Lung (tissue), 12 donors: Measurements from ENCODE around the gene CLK1. TPM values are rescaled to one million over a fixed set of nuclear protein-coding genes. Genes with fewer than 3 reads are reported as not detected.
A peak's percentile ranks its signal among the peaks of the same experiment; 100 is the strongest.

Experiments
- ATAC-seq: fragments of 200-7000 bp; cut with Tn5 transposase; one replicate; pipeline ENCODE4 v1.9.1; 2020; ENCODE audit warnings: moderate number of reproducible peaks; ENCODE audit not compliant: insufficient read depth, low FRiP score
- DNase-seq, 3 donors: peaks; one replicate each; pipeline ENCODE4 v3.0.0-alpha.2; 2013 to 2017
- H3K27ac ChIP-seq, 2 donors: one replicate each; pipeline ENCODE4 v1.5.1; 2013; ENCODE audit warnings: mild to moderate bottlenecking in 2 of 2, moderate library complexity in 2 of 2, control low read depth in 1 of 2, inconsistent platforms in 1 of 2, low read depth in 1 of 2, low read length in 1 of 2
- H3K27me3 ChIP-seq, 3 donors: one replicate each; pipeline ENCODE4 v1.5.1; 2013; ENCODE audit warnings: low read length in 2 of 3; ENCODE audit not compliant: control insufficient read depth in 3 of 3, insufficient read depth in 3 of 3
- H3K36me3 ChIP-seq, 4 donors: one replicate each; pipeline ENCODE4 v1.5.1; 2013; ENCODE audit warnings: low read length in 4 of 4, mild to moderate bottlenecking in 1 of 4, moderate library complexity in 1 of 4; ENCODE audit not compliant: control insufficient read depth in 4 of 4, insufficient read depth in 4 of 4
- H3K4me1 ChIP-seq, 5 donors: one replicate each; pipeline ENCODE4 v1.5.1; 2013; ENCODE audit warnings: low read length in 5 of 5, mild to moderate bottlenecking in 2 of 5, moderate library complexity in 1 of 5; ENCODE audit not compliant: control insufficient read depth in 5 of 5, insufficient read depth in 5 of 5
- H3K4me3 ChIP-seq: one replicate; pipeline ENCODE4 v1.5.1; 2013; ENCODE audit warnings: mild to moderate bottlenecking, control low read depth, moderate library complexity
- H3K9ac ChIP-seq, 2 donors: one replicate each; pipeline ENCODE4 v1.5.1; 2013; ENCODE audit warnings: low read length in 2 of 2, control low read depth in 1 of 2; ENCODE audit not compliant: insufficient read depth in 1 of 2
- H3K9me3 ChIP-seq, 4 donors: one replicate each; pipeline ENCODE4 v1.5.1; 2013; ENCODE audit warnings: low read length in 3 of 4, mild to moderate bottlenecking in 1 of 4, moderate library complexity in 1 of 4; ENCODE audit not compliant: control insufficient read depth in 4 of 4, insufficient read depth in 3 of 4
- CTCF ChIP-seq: IDR thresholded peaks from 2 replicates; pipeline ENCODE4 v1.5.1; 2012; ENCODE audit warnings: mild to moderate bottlenecking; ENCODE audit errors: control extremely low read depth, extremely low read depth
- WGBS, 2 donors: extraction: QIAGEN DNeasy Blood & Tissue Kit; methylation state at CpG; one replicate each; pipeline ENCODE4 v1.1.7; 2013; 5-methylcytosine and 5-hydroxymethylcytosine counted together
- polyA plus RNA-seq, 2 donors: library from polyadenylated mRNA; stranded (reverse); fragments of 200-250 nt; gene quantifications; one replicate each; pipeline ENCODE4 v1.2.1, GENCODE V29; 2013
- total RNA-seq, 2 donors: library from RNA; depleted of rRNA in 1 of 2; stranded (reverse); fragments of >200 nt in 1 of 2; gene quantifications; one replicate each; pipeline ENCODE4 v1.2.1, GENCODE V29; 2014 to 2021
- donor health status: control.
- donor health status: control.
- donor health status: Bipolar disorder and iron deficiency.
- donor health status: healthy.
- donor health status: DM: yes; HTN: yes; CAD: no.

Gene CLK1
- total and polyA plus RNA-seq, 4 donors = 69.1 to 528 (median 300) TPM

GRCh38 chr2:200812122-200813022 lies 52.1 kb downstream of the CLK1 start:
- DNase-seq (peak; percentile 73 to 80 (median 77)), ATAC-seq (peak; percentile 51)
- peak; percentile 13 for TF ChIP-seq CTCF
- Histone ChIP-seq H3K9me3 (no peaks in the 10 kb centered on the region), H3K27ac (peak overlapping the region; percentile 95 to 100), H3K9ac (peak overlapping the region; percentile 88 to 89), H3K36me3 (peaks cover 8 to 34% (median 24%) of the 10 kb centered on the region in 4 donors), H3K4me1 (peaks cover 0 to 31% (median 13%) of the 10 kb centered on the region in 5 donors), H3K4me3 (peak overlapping the region; percentile 100), H3K27me3 (no peaks in the 10 kb centered on the region)
- WGBS, 2 donors = 1% methylated on average over 46 to 70 of the region's 70 CpGs

- TF ChIP-seq CTCF = no peak
- H3K4me1 ChIP-seq = peaks cover 0 to 31% (median 13%) of the 10 kb centered on the region in 5 donors
- peak; percentile 93 for ATAC-seq
These were observed 52.9 kb downstream of the CLK1 start, which contains the start of gene BZW1 for GRCh38 chr2:200811333-200812121. TSS of gene BZW1 (plus strand) at chr2:200811910. CDS start at chr2:200813218, 1,308 bp downstream.

GRCh38 chr2:200810998-200811332 lies 53.5 kb downstream of the CLK1 start:
- H3K27ac ChIP-seq = peak overlapping the region; percentile 91 to 92
- no peak for TF ChIP-seq CTCF
- no peak for ATAC-seq
- peak overlapping the region; percentile 24 for H3K4me3 ChIP-seq
- H3K4me1 ChIP-seq = peaks cover 0 to 31% (median 13%) of the 10 kb centered on the region in 5 donors
- H3K9me3 ChIP-seq = no peaks in the 10 kb centered on the region
- no peak for DNase-seq
- H3K36me3 ChIP-seq = peaks cover 3 to 20% (median 14%) of the 10 kb centered on the region in 4 donors
- H3K9ac ChIP-seq = peak overlapping the region in 1 of 2 donors; percentile 90
- H3K27me3 ChIP-seq = no peaks in the 10 kb centered on the region
- 5 to 6% methylated on average over 11 of the region's 11 CpGs for WGBS, 2 donors

More at GRCh38 chr2:200811333-200812121, 52.9 kb downstream of the CLK1 start, which contains the start of gene BZW1:
- peak within 1 kb of the TSS; percentile 95 to 100 for H3K27ac ChIP-seq
- 0 to 1% methylated on average over 69 to 75 of the region's 75 CpGs for WGBS, 2 donors
- no peaks in the 10 kb centered on the region for H3K9me3 ChIP-seq
- H3K36me3 ChIP-seq = peaks cover 6 to 26% (median 18%) of the 10 kb centered on the region in 4 donors
- H3K9ac ChIP-seq = peak within 1 kb of the TSS; percentile 88 to 97
- no peaks in the 10 kb centered on the region for H3K27me3 ChIP-seq
- peak; percentile 98 to 99 (median 98) for DNase-seq
- peak within 1 kb of the TSS; percentile 100 for H3K4me3 ChIP-seq
